NCI-H2107 treated with DMSO at 0.1 percent for 48 hours (cell line): ENCODE measurements around the gene NPAS3.

Experiments used
- DNase-seq: peaks from one replicate; lab custom pipeline; 2025; ENCODE audit not compliant: unreplicated experiment; lab: John Stamatoyannopoulos, UW

Gene NPAS3

GRCh38 chr14:33414041-33414440, 475.4 kb downstream of the NPAS3 start:
- DNase-seq, result no peak

- DNase-seq, result no peak
These were observed 481.5 kb downstream of the NPAS3 start for GRCh38 chr14:33420051-33420627.

- DNase-seq, result no peak
These were observed 491.8 kb downstream of the NPAS3 start for GRCh38 chr14:33430414-33431035.

GRCh38 chr14:33432407-33433023, 493.8 kb downstream of the NPAS3 start:
- DNase-seq, result peak; percentile 49

- DNase-seq, result no peak
These were observed 494.7 kb downstream of the NPAS3 start for GRCh38 chr14:33433396-33433795.

GRCh38 chr14:33435911-33436689, 497.4 kb downstream of the NPAS3 start:
- no peak for DNase-seq

- no peak for DNase-seq
These were observed 503.0 kb downstream of the NPAS3 start for GRCh38 chr14:33441633-33442032.

- DNase-seq, result no peak
These were observed 505.5 kb downstream of the NPAS3 start for GRCh38 chr14:33444136-33444535.

- DNase-seq, result no peak
These were observed 510.6 kb downstream of the NPAS3 start for GRCh38 chr14:33449268-33449667.

- no peak for DNase-seq
These were observed 511.2 kb downstream of the NPAS3 start for GRCh38 chr14:33449703-33450395.

GRCh38 chr14:33450416-33450815, 511.7 kb downstream of the NPAS3 start:
- no peak for DNase-seq

GRCh38 chr14:33451211-33451610, 512.5 kb downstream of the NPAS3 start:
- DNase-seq, result no peak

GRCh38 chr14:33452995-33453394, 514.3 kb downstream of the NPAS3 start:
- DNase-seq, result peak; percentile 26

- no peak for DNase-seq
These were observed 515.4 kb downstream of the NPAS3 start for GRCh38 chr14:33454022-33454595.

GRCh38 chr14:33454707-33455106, 516.0 kb downstream of the NPAS3 start:
- DNase-seq, result no peak

GRCh38 chr14:33455654-33456345, 517.1 kb downstream of the NPAS3 start:
- DNase-seq, result no peak

- no peak for DNase-seq
These were observed 518.3 kb downstream of the NPAS3 start for GRCh38 chr14:33457021-33457420.

GRCh38 chr14:33457617-33458016, 518.9 kb downstream of the NPAS3 start:
- no peak for DNase-seq

GRCh38 chr14:33460164-33460563, 521.5 kb downstream of the NPAS3 start:
- no peak for DNase-seq

GRCh38 chr14:33461036-33461435, 522.4 kb downstream of the NPAS3 start:
- DNase-seq, result no peak
